Left lobe of liver (tissue), 2 donors: ENCODE measurements around the gene CCDC85B. TPM values are rescaled to one million over a fixed set of nuclear protein-coding genes. Genes with fewer than 3 reads are reported as not detected.

ENCODE experiments used
- ATAC-seq: fragments of 200-7000 bp; cut with Tn5 transposase; one replicate; pipeline ENCODE4 v1.9.1; 2020; ENCODE audit warnings: mild to moderate bottlenecking, moderate library complexity
- DNase-seq: peaks from one replicate; pipeline ENCODE4 v3.0.0-alpha.2; 2020; ENCODE audit warnings: low spot score
- total RNA-seq: library from RNA; stranded (reverse); gene quantifications from one replicate; pipeline ENCODE4 v1.2.1, GENCODE V29; 2021
- donor health status: DM: no; HTN: no; CAD: no; lungs with moderate emphysema.
- donor health status: DM: no; HTN: yes; CAD: no.

CCDC85B gene
- total RNA-seq, 1 donor from 2014 or later: 7.9 TPM

- peak; percentile 53 for ATAC-seq
- DNase-seq: peak; percentile 84
Observed at GRCh38 chr11:65856689-65857499, 33.6 kb upstream of the CCDC85B start.

DNA sequence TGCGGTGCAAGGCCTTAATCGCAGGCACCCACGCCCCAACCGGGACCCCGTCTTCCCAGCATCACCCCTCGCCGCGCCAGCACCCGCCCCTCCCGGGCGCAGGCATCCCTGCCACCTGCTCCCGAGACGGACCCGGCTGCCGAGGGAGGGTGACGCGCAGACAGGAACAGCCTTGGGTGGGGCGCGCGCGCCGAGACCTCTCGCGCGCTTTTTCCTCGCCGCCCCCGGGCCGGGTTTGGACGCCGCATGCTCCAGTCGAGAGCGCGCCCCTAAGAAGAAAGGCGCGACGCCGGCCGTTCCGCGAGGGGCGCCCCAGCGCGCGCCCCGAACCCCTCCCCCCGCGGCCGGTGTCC lies 33.0 kb upstream of the CCDC85B start:
- no peak for DNase-seq
- no peak for ATAC-seq

- peak; percentile 72 for ATAC-seq
Observed at GRCh38 chr11:65857853-65858680, 32.4 kb upstream of the CCDC85B start, which contains the start of gene CFL1. CFL1 (minus strand) TSS chr11:65858180; CDS start chr11:65858099, 81 bp downstream.

GRCh38 chr11:65858681-65859087 lies 31.8 kb upstream of the CCDC85B start:
- ATAC-seq (no peak), DNase-seq (no peak)

More at GRCh38 chr11:65857853-65858680, 32.4 kb upstream of the CCDC85B start, which contains the start of gene CFL1:
- peak; percentile 99 for DNase-seq

- ATAC-seq (peak; percentile 63), DNase-seq (peak; percentile 96)
Observed at GRCh38 chr11:65859095-65859811, 31.2 kb upstream of the CCDC85B start.

DNA sequence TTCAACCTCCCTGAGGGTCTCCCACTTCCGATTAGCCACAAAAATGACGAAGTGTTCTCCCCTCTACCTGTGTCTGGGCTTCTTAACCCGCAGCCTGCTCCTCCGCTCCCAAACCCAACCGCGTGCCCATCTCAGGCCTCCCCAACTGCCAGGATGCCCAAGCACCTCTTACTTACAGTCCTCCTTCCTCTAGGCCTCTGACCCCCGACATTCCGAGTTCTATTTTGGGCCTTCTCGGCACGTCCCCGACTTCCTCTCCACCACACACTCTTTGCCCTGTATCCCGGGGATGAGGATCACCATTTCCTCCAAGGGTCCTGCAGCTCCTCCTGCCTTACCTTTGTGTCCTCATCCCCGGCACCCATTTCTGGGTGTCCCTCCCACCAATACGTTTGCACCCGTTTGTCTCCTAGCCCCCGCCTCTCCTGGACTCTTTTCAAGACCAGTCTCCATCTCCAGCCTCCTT lies 30.6 kb upstream of the CCDC85B start:
- DNase-seq: no peak
- no peak for ATAC-seq

DNA sequence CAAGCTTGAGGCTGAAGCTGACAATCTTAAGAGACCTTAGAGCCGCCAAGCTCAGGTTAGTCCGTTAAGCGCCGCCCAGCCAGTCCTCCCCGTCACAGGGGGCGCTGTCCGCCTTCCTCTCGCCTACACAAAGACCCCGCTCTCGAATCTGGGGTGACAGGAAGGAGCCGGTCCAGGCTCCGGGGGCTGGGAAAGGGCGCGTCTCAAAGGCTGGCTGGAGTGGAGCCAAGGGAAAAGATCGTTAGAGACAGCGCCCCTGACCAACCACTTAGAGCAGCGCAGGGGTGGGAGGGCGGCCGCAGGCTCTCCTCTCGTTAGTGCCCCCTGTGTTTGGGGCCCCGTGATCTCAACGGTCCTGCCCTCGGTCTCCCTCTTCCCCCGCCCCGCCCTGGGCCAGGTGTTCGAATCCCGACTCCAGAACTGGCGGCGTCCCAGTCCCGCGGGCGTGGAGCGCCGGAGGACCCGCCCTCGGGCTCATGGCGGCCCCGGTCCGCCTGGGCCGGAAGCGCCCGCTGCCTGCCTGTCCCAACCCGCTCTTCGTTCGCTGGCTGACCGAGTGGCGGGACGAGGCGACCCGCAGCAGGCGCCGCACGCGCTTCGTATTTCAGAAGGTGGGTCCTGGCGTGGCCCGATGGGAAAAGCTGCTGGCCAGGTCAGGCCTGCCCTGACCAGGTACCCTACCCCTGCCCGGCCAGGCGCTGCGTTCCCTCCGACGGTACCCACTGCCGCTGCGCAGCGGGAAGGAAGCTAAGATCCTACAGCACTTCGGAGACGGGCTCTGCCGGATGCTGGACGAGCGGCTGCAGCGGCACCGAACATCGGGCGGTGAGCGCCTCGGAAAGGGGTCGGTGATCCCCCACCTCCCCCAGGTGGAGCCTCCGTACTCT lies 30.0 kb upstream of the CCDC85B start, which contains the start of gene MUS81:
MUS81 (plus strand) TSS at position 156 of the 887 bp plus-strand sequence; CDS start at position 477, 321 bp downstream.
- DNase-seq: peak; percentile 97
- peak; percentile 70 for ATAC-seq

DNA sequence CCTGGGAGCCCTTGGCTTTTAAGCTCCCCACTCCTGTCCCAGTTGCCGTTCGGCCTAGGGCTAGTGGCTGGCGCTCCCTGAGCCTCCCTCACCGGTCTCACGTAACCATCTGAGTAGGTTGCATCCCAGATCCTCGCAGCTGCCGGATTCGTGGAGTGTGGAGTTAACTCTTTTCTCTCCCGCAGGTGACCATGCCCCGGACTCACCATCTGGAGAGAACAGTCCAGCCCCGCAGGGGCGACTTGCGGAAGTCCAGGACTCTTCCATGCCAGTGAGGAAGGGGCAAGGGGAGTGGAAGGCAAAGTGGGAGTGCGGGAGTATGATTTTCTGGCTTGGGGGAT lies 29.3 kb upstream of the CCDC85B start:
- DNase-seq (peak; percentile 56), ATAC-seq (no peak)

GRCh38 chr11:65861533-65862183 lies 28.8 kb upstream of the CCDC85B start:
- no peak for ATAC-seq
- peak; percentile 48 for DNase-seq

GRCh38 chr11:65862191-65862735 lies 28.2 kb upstream of the CCDC85B start:
- DNase-seq (peak; percentile 44), ATAC-seq (no peak)

DNA sequence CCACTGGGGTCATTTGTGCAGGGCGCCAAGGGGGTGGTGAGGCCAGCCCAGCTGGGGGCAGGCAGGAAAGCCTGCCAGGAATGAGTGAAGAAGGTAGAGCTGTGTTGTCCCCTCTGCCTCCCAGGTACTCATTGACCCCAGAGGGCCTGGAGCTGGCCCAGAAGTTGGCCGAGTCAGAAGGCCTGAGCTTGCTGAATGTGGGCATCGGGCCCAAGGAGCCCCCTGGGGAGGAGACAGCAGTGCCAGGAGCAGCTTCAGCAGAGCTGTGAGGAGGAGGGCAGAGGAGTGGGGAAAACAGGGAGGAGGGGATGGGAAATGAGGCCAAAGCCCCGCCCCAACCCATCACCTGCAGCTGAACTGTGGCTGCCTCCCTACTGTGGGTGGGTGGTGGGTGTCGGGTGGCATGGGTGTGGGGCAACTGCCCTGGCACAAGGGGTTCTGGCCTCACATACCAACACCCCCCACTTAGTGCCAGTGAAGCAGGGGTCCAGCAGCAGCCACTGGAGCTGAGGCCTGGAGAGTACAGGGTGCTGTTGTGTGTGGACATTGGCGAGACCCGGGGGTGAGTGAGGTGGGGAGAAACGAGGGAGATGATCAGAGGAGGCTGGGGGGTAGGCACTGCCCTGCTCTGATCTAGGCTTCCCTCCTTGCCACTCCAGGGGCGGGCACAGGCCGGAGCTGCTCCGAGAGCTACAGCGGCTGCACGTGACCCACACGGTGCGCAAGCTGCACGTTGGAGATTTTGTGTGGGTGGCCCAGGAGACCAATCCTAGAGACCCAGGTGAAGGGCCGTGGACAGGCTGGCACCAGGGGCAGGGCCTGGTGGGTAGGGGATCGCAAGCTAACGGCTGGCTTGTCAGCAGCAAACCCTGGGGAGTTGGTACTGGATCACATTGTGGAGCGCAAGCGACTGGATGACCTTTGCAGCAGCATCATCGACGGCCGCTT lies 27.3 kb upstream of the CCDC85B start:
- no peak for DNase-seq
- ATAC-seq: no peak

- ATAC-seq (no peak), DNase-seq (no peak)
Observed at GRCh38 chr11:65863889-65864705, 26.4 kb upstream of the CCDC85B start.

DNA sequence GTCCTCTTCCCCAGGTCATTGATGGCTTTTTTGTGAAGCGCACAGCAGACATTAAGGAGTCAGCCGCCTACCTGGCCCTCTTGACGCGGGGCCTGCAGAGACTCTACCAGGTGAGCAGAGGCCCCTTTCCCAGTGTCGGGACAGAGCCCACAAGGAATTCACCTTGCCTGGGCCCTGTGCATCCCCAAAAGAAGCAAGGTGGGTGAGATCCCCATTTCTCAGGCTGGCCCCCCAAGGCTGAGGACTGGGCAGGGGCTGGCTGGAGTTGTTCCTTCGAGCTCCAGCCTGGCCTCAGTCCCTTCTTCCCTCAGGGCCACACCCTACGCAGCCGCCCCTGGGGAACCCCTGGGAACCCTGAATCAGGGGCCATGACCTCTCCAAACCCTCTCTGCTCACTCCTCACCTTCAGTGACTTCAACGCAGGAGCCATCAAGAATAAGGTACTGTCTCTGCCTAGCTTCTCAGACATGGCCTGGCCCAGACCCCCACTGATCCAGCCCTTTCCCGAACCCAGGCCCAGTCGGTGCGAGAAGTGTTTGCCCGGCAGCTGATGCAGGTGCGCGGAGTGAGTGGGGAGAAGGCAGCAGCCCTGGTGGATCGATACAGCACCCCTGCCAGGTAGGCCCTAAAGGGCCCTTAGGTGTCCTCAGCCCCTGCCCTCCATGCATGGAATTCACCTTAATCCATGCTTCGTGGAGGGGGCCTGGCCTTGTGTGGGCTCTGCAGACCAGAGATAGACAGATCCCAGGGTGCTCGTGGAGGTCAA lies 25.6 kb upstream of the CCDC85B start:
- no peak for DNase-seq
- ATAC-seq: no peak

DNA sequence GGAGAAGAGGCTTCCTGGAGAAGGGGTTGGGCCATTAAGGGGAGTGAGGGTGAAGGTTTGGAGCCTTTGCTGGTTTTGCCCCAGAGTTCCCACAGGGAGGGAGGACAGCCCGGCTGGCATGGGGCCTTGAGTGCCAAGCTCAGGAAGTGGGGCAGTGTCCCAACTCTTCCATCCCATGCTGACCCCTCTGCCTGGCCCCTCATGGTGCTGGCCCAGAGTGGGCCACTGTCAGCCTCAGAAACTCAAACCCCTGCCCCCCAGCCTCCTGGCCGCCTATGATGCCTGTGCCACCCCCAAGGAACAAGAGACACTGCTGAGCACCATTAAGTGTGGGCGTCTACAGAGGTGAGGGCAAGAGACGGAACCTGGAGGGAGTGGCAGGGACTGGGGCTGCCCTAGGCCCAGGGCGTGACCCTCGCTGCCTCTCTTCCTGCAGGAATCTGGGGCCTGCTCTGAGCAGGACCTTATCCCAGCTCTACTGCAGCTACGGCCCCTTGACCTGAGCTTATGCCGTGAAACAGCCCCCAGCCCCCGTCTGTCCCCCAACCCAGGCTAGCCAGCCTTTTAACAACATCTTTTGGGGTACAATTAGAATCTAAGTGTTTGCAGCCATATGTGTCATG lies 24.8 kb upstream of the CCDC85B start:
- DNase-seq (no peak), ATAC-seq (no peak)

DNA sequence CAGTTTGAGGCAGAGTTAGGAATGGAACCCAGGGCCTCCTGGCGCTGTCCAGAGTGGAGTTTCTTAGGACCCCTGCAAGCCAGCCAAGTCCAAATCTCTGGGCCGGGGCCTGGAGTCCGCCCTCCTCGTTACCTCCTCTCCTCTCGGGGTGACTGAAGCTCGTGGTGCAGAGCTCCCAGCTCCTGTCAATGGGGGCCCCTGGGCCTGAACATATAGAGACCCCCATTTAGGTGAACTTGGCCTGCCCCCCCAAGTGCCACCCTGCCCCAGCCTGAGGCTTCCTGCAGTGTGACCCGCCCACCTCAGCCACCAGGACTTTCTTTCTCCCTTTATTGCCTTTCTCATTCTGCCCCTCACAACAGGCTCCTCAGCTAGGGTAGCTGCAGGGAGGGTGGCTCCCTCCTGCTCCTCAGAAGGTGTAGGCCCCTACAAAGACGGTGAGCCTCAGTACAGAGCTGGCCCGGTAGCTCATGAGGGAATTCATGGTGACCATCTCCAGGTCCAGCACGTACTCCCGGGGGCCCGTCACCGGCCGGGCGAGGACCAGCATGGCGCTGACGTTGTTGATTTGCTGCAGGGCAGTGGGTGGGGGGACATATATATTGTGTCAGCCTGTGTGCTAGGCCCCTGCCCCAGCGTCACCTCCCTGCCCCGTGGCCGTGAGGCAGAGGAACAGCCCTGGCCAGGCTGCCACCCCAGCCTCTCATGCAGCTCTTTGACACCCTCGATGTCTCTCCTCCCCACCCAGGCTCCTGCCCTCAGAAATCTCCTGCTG lies 23.8 kb upstream of the CCDC85B start:
- no peak for ATAC-seq
- no peak for DNase-seq
